ENCODE results near the gene XRCC5.
"Not testable (repeated sequence)": the region's sequence is repeated elsewhere in the genome, so short reads cannot be mapped to it uniquely, and the experiment has no call there.

XRCC5 gene

GRCh38 chr2:216119986-216120385 is 10.8 kb downstream of the XRCC5 start:
- DNase-seq, result no peak

DNA sequence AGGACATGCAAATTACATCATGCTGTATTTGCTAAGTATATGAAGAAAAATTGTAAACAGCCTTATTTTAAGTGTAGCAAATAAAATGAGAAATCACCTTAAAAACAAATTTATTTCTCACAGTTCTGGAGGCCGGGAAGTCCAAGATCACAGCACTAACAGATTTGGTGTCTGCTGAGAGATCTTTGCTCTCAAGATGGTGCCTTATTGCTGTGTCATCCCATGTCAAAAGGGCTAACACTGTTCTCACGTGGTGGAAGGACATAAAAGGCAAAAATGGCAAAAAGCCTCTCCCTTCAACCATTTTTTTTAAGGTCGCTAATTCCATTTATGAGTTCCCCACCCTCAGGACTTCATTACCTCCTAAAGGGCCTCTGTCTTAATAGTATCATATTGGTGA is 12.1 kb downstream of the XRCC5 start:
- DNase-seq, result no peak

GRCh38 chr2:216126943-216127342 is 17.8 kb downstream of the XRCC5 start:
- no peak for DNase-seq

GRCh38 chr2:216130346-216130971 is 21.3 kb downstream of the XRCC5 start:
- no peak for DNase-seq

DNA sequence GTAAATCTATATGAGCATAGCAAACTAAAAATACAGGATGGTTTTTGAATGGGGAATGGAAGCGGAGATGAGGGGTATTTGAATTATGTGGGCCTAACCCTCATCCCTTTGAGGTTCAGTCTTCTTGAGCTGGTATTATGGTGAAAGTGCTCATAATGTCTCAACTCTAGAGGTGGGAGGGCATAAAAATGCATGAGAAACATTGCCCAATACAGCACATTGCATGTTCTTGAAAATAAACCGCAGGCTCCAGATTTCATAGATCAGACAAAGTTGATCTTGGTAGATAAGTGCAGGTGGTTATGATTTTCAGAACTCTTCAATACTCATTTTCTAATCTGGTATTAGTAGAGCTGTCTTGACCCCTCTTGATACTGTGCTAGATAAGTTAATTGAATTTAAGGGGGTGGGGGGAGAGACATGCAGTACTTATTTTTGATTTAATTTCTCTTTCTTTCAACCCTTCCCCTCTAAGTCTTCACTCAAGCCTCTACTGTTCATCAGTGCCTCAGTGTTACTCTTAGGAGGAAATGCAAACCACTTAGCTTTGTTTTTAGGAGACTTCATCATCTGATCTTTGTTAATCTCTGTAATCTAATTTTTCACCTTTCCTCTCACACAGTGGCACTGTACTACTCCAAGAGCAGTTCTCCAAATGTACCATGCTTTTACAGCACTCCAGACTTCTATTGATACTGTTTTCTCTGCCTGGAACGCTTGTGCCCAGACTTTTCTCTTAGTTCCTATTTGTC is 22.2 kb downstream of the XRCC5 start:
- DNase-seq, result no peak

DNA sequence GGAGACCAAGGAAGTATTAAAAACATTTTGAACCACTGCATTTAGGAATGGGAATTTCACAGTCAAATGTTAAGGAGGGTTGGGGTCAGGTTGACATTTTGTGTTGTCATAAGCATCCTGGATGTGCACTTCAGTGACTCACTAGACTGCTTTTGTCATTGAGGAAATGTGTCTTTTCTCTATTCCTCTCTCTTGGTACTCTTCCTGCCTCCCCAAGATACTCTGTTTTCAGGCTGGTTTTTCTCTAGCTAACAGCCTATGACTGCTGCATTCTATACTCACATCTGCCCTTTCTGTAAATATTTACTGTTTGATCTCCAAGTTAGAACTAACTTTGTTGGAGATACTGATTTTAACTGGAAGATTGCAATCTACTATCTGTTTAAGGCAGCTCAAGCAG is 23.4 kb downstream of the XRCC5 start:
- DNase-seq, result no peak

DNA sequence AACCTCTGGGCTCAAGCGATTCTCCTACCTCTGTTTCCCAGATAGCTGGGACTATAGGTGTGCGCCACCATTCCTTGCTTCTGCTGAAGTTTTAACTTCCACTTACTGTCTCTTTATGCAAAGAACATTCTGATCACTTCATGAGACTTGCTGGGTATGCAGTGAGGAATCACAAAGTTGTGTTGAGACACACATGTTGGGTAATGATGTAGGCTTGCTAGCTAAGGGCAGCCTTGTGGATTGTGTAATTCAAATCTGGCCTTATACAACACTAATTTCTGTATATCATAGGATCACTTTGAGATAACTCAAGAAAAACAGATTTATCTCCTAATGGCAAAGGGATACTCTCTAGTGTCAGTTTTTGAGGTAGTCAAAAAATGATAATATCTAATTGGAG is 24.2 kb downstream of the XRCC5 start:
- DNase-seq, result no peak

DNA sequence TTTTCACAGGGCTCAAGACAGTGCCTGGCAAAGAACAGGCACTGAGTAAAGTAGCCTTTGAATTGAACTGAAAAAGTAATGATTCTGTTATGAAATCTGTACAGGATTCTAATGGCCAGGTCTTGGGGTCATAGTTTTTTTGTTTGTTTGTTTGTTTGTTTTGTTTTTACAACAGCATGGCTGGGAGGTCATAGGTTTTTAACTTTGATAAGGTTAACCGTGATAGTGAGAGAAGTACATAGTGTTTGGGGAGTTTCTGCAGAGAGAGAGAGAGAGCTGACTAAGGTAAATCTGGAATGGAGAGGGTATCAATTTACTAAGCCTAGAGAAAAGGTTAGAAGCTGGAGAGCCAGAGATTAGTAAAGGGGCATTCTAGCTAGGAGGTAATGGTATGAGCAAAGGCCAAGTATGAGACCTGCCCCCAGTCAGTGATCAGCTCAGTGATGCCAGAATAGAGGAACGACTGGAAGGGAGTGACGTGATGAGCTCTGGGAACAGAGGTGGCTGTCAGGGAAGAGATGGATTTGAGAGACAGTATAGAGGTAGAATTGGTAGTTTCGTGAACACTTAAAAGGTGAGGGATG is 25.9 kb downstream of the XRCC5 start:
- no peak for DNase-seq

DNA sequence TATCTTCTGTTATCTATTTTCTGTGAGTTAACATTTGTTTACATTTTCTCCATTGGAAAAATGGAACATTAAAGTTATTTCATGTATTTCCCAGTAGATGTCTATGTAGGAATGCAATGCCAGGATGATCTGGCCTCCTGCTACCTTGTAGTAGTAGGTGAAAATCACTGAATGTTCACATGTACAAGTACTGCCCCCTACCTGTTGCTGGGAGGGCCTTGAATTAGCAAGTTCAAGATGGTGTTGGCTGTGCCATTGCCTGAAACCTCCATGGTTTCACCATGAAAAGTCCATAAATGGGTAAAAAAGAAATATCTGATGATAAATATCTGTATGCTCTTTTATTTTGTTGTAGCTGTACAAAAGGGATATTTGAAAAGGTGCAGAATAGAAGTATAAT is 30.7 kb downstream of the XRCC5 start:
- no peak for DNase-seq

DNA sequence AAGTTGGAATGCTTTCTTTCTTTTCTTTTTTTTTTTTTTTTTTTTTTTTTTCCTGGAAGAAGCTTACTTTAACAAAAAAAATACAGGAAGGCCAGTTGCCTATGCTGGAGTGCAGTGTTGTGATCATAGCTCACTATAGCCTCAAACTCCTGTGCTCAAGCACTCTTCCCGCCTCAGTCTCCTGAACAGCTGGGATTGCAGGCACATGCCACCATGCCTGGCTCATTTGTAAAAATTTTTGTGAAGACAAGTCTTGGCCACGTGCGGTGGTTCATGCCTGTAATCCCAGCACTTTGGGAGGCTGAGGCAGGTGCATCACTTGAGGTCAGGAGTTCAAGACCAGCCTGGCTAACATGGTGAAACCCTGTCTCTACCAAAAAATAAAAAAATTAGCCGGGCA is 32.4 kb downstream of the XRCC5 start:
- not testable (repeated sequence) for DNase-seq

DNA sequence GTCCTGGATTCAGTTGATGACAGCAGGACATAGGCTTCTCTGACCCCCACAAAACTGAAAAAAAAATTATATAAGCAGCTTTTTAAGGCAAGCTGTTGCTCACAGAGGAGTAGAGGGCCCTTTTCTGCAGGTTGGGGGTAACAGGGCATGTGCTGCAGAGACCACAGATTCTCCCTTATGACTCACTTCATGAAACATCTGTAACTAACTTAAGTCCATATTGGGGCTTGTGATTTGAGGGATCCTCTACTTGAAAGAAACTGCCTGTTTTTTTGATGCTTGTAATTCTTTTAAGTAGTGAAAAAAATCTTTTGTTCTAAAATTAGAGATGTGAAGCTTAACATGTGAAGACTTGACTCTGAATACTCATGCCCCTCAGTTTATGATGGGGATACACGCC is 33.4 kb downstream of the XRCC5 start:
- DNase-seq, result no peak

GRCh38 chr2:216144372-216144771 is 35.2 kb downstream of the XRCC5 start:
- DNase-seq, result no peak

DNA sequence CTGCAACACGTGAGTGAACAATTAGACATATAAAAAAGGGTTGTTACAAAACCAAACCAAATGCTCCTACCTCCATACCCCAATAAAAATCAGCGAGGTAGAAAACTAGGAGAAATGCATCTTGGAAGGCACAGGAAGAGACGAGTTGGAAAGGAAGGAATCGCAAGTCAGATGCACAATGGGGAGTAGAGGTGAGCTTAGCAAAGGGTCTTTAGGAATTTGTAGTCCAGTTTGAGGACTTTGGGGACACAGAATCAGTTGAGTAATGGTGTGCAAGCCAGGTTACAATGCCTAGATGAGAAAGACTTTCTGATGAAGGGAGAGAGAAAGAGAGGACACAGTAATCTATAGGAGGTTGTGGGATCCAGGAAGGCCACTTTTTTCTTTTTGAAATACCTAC is 35.7 kb downstream of the XRCC5 start:
- DNase-seq, result no peak

GRCh38 chr2:216146573-216146972 is 37.4 kb downstream of the XRCC5 start:
- DNase-seq, result no peak

DNA sequence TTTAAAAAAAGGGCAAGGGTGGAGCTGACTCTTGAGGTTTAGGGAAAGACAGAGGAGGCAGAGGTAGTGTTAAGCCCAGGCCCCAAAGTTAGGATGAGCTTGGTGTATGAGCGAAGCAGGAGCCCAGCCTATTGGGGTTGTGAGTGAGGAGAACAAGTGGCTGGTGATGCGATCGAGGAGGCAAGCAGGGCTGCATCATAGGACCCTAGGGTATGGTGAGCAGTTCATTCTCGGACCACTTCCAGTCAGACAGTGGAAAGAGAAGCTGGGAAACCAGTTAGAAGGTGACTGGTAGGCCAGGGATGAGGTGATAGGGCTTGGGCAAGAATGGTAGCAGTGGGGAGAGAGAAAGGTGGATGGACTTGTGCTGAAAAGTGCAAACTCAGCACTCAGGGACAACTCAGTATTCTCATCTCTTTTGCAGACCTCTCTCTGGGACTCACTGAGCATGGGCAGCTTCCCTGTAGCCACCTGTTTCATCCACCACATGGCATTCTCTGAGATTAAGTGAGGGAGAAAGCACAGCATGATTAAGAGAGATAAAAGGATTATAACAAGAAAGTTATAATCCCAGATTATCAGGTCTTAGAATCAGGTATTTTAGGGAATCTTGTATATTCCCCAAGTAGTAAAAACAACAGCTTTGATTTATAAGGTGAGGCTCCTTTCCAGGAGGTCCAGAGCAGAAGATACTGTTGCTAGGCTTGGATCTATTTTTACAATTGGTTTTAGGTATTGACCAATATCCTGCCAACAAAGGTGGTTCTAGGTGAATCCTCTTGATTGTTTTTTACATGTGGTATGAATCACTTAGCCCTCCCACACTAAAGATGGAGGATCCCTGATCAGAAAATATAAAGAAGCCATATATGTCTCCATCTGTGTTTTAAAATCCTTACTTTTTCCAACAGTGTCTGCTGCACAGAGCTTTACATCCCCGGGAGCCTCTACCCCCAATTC is 38.3 kb downstream of the XRCC5 start:
- DNase-seq, result no peak

- no peak for DNase-seq
Measured at GRCh38 chr2:216148983-216149382, 39.8 kb downstream of the XRCC5 start.

GRCh38 chr2:216149741-216150140 is 40.6 kb downstream of the XRCC5 start:
- no peak for DNase-seq

GRCh38 chr2:216151313-216152025 is 42.3 kb downstream of the XRCC5 start:
- peak in 1 of 2 experiments; percentile 0 for DNase-seq

DNA sequence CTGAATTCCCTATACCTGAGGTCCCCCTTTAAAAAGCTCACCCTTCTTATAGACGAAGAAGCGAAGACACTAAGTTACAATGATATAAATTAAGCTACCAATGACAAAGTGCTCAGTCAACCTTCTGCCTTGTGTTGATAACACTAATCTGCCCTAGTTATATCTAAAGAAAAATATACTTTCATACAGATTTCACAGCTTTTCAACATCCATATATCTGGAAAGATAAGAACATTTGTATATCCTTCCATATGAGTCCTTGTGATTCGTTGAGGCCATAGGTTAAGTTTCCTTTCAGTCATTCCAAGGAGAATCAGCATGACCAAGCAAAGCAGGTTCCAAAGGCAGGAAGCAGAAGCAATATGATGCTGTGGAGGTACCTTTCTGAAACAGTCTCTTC is 46.8 kb downstream of the XRCC5 start:
- DNase-seq, result no peak

DNA sequence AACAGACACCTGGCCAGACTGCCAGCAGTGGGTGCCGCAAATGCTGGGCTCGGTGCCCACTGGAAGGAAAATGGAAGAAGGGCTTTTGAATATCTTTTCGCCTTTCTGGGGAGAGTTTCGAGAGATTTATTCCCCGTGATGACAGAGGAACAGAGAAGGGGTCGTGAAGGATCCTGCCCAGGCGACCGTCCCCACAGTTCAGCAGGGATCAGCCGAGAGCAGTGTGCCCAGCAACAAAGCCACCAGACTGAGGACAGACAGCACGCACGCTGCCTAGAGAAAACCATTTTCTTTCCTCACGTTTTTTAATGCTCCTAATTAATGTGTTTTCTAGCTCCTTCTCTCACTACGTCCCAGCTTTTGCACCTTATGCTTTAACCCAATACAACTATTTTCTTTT is 47.7 kb downstream of the XRCC5 start:
- no peak for DNase-seq

DNA sequence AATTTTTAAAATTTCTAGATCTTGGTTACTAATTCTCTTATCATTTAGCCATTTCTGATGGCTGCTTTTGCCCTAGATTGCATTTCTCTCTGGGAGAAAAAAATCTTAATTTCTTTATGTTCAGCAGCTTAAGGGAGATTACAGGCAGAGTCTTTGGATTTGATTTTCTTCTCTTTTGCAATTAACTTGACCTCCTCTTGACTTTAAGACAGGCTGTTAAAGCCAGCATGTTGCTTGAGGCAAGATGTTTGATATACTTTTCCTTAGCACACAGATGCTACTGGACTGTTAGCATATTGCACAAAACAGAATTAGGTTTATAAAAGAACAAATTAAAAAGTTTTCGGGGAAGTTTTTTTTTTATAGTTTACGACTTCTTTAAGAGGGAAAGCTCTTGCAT is 50.0 kb downstream of the XRCC5 start:
- DNase-seq, result no peak

GRCh38 chr2:216159646-216160045 is 50.5 kb downstream of the XRCC5 start:
- DNase-seq, result no peak

DNA sequence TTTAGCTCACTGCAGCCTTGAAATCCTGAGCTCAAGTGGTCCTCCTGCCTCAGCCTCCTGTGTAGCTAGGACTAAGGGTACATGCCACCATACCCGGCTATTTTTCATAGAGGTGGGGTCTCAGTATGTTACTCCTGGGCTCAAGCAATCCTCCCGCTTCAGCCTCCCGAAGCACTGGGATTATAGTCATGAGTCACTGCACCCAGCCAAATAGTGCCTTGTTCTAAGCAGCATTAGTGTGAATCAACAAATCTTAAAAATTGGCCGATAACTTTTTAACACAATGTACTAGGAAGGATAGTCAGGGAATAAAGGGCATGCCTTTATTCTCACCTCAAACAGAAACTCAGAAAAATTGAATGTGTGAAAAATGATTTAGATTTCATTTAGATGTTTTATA is 51.6 kb downstream of the XRCC5 start:
- DNase-seq, result no peak
